ENCODE data around the gene BOLL. TPM values are rescaled to one million over a fixed set of nuclear protein-coding genes. Genes with fewer than 3 reads are reported as not detected.

Gene BOLL
- total and polyA plus RNA-seq, 2 donors (not counting 1 experiment from before 2014, with no cell fraction given): not detected

GRCh38 chr2:197777823-197778407, 7.2 kb downstream of the BOLL start:
- Histone ChIP-seq H2AFZ (ENCODE audit: low read length) (no peak overlapping the region), H3K79me2 (ENCODE audit: control insufficient read depth, insufficient read depth, low read length) (no peaks in the 10 kb centered on the region), H3K9me3 (ENCODE audit: control insufficient read depth, insufficient read depth, low read depth, low read length) (no peaks in the 10 kb centered on the region), H3K36me3 (ENCODE audit: control insufficient read depth, insufficient read depth, low read length) (no peaks in the 10 kb centered on the region), H3K4me3 (replicated peaks in 1 of 4; ENCODE audit: control extremely low read depth in 1 of 4, insufficient read depth in 1 of 4, low read depth in 3 of 4, low read length in 4 of 4) (no peak overlapping the region), H3K27me3 (ENCODE audit: control insufficient read depth, insufficient read depth, low read length) (no peaks in the 10 kb centered on the region), H3K9ac (ENCODE audit: insufficient read depth, low read length) (no peak overlapping the region), H3K4me1 (ENCODE audit: control insufficient read depth, extremely low read depth, insufficient read depth, low read length) (no peaks in the 10 kb centered on the region), H3K27ac (ENCODE audit: insufficient read depth, low read length) (no peak overlapping the region), H4K20me1 (ENCODE audit: control insufficient read depth, extremely low read depth, insufficient read depth, low read length) (no peaks in the 10 kb centered on the region), H3K4me2 (ENCODE audit: extremely low read depth, insufficient read depth, low read length) (no peak overlapping the region)
- peak; percentile 13 to 66 for DNase-seq (ENCODE audit: low read depth in 2 of 2)
- TF ChIP-seq EZH2 (IDR thresholded peaks at IDR 0.05; ENCODE audit: low read length, missing control alignments): no peak
- peak; percentile 22 to 51 for TF ChIP-seq CTCF (conservative IDR thresholded peaks at IDR 0.05 in 1 of 2, IDR thresholded peaks at IDR 0.05 in 1 of 2; ENCODE audit: low read depth in 1 of 2, low read length in 2 of 2)

DNA sequence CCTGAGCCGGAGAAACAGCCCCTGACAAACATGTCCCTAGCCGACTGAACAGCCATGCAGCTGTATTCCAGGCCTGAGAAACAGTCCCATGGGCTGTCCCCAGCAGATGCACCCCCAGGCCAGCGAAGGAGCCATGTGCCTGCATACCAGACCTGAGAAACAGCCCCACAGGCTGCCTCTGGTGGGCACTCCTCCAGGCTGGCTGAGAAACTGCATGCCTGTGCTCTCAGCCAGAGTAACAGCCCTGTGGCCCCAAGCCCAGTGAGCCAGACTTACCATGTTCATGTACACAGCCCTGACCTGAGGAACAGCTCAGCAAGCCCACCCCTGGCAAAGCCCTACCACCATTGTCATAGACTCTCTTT, 24.8 kb downstream of the BOLL start:
- Histone ChIP-seq H3K27ac (ENCODE audit: insufficient read depth, low read length) (no peak overlapping the region), H3K4me1 (ENCODE audit: control insufficient read depth, extremely low read depth, insufficient read depth, low read length) (no peaks in the 10 kb centered on the region), H3K79me2 (ENCODE audit: control insufficient read depth, insufficient read depth, low read length) (no peaks in the 10 kb centered on the region), H3K4me3 (replicated peaks in 1 of 4; ENCODE audit: control extremely low read depth in 1 of 4, insufficient read depth in 1 of 4, low read depth in 3 of 4, low read length in 4 of 4) (no peak overlapping the region), H3K9ac (ENCODE audit: insufficient read depth, low read length) (no peak overlapping the region), H2AFZ (ENCODE audit: low read length) (no peak overlapping the region), H4K20me1 (ENCODE audit: control insufficient read depth, extremely low read depth, insufficient read depth, low read length) (no peaks in the 10 kb centered on the region), H3K4me2 (ENCODE audit: extremely low read depth, insufficient read depth, low read length) (no peak overlapping the region), H3K36me3 (ENCODE audit: control insufficient read depth, insufficient read depth, low read length) (no peaks in the 10 kb centered on the region), H3K9me3 (ENCODE audit: control insufficient read depth, insufficient read depth, low read depth, low read length) (no peaks in the 10 kb centered on the region), H3K27me3 (ENCODE audit: control insufficient read depth, insufficient read depth, low read length) (no peaks in the 10 kb centered on the region)
- DNase-seq (ENCODE audit: low read depth in 2 of 2): no peak
- TF ChIP-seq CTCF (conservative IDR thresholded peaks at IDR 0.05 in 1 of 2, IDR thresholded peaks at IDR 0.05 in 1 of 2; ENCODE audit: low read depth in 1 of 2, low read length in 2 of 2) (no peak), EZH2 (IDR thresholded peaks at IDR 0.05; ENCODE audit: low read length, missing control alignments) (no peak)

DNA sequence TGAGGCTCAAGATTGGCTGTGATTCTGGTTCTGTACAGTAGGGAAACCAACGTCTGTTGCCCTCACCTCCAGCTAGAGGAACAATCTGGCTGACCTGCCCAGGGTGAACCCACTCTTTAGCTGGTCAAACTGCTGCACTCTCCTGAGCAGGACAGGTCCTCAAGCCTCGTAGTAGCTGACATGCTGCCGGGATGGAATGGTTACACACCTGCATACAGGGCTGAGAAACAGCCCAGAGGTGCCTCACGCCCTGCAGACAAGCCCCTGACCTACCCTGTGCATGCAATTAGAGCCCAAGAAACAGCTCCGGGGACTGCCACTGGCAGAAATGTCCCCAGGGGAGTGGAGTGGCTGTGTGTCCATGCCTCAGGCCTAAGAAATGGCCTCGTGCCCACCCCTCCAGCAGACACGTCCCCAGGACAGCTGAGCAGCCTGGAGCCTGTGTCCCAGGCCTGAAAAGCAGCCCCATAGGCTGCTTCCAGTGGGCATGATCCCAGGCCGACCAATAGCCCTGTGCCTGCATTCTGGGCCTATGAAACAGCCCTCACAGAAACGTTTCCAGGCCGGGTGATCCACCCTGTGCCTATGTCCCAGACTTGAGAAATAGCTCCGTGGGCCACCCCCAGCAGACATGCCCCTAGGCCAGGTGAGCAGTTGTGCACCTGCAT, 25.4 kb downstream of the BOLL start:
- TF ChIP-seq EZH2 (IDR thresholded peaks at IDR 0.05; ENCODE audit: low read length, missing control alignments) (no peak), CTCF (conservative IDR thresholded peaks at IDR 0.05 in 1 of 2, IDR thresholded peaks at IDR 0.05 in 1 of 2; ENCODE audit: low read depth in 1 of 2, low read length in 2 of 2) (no peak)
- no peaks in the 10 kb centered on the region for H3K36me3 ChIP-seq (ENCODE audit: control insufficient read depth, insufficient read depth, low read length)
- H3K4me2 ChIP-seq (ENCODE audit: extremely low read depth, insufficient read depth, low read length): no peak overlapping the region
- no peaks in the 10 kb centered on the region for H3K9me3 ChIP-seq (ENCODE audit: control insufficient read depth, insufficient read depth, low read depth, low read length)
- no peak overlapping the region for H3K27ac ChIP-seq (ENCODE audit: insufficient read depth, low read length)
- H3K4me1 ChIP-seq (ENCODE audit: control insufficient read depth, extremely low read depth, insufficient read depth, low read length): no peaks in the 10 kb centered on the region
- no peak overlapping the region for H2AFZ ChIP-seq (ENCODE audit: low read length)
- no peak for DNase-seq (ENCODE audit: low read depth in 2 of 2)
- H3K9ac ChIP-seq (ENCODE audit: insufficient read depth, low read length): no peak overlapping the region
- no peaks in the 10 kb centered on the region for H4K20me1 ChIP-seq (ENCODE audit: control insufficient read depth, extremely low read depth, insufficient read depth, low read length)
- no peak overlapping the region for H3K4me3 ChIP-seq (replicated peaks in 1 of 4; ENCODE audit: control extremely low read depth in 1 of 4, insufficient read depth in 1 of 4, low read depth in 3 of 4, low read length in 4 of 4)
- no peaks in the 10 kb centered on the region for H3K27me3 ChIP-seq (ENCODE audit: control insufficient read depth, insufficient read depth, low read length)
- no peaks in the 10 kb centered on the region for H3K79me2 ChIP-seq (ENCODE audit: control insufficient read depth, insufficient read depth, low read length)

Data from fibroblast of lung (primary cell).